NCI-H2196 (cell line): ENCODE results near the gene PRKAG1.

Experiments
- DNase-seq: peaks from one replicate; lab custom pipeline; 2025; ENCODE audit not compliant: unreplicated experiment; lab: John Stamatoyannopoulos, UW

Gene PRKAG1

GRCh38 chr12:49032679-49033447, 14.3 kb upstream of the PRKAG1 start:
- no peak for DNase-seq

- no peak for DNase-seq
Measured at GRCh38 chr12:49032276-49032675, 13.7 kb upstream of the PRKAG1 start.

GRCh38 chr12:49031573-49032161, 13.1 kb upstream of the PRKAG1 start:
- no peak for DNase-seq

- DNase-seq = no peak
Measured at GRCh38 chr12:49030714-49031572, 12.4 kb upstream of the PRKAG1 start.

- no peak for DNase-seq
Measured at GRCh38 chr12:49030119-49030518, 11.5 kb upstream of the PRKAG1 start.

GRCh38 chr12:49028666-49029275, 10.2 kb upstream of the PRKAG1 start:
- DNase-seq = no peak

GRCh38 chr12:49027846-49028555, 9.4 kb upstream of the PRKAG1 start:
- no peak for DNase-seq

GRCh38 chr12:49026678-49027480, 8.3 kb upstream of the PRKAG1 start:
- no peak for DNase-seq

GRCh38 chr12:49026101-49026500, 7.5 kb upstream of the PRKAG1 start:
- DNase-seq = no peak

- DNase-seq = no peak
Measured at GRCh38 chr12:49025463-49025862, 6.9 kb upstream of the PRKAG1 start.

GRCh38 chr12:49024543-49024942, 6.0 kb upstream of the PRKAG1 start:
- no peak for DNase-seq

- DNase-seq = no peak
Measured at GRCh38 chr12:49023812-49024211, 5.2 kb upstream of the PRKAG1 start.

- DNase-seq = no peak
Measured at GRCh38 chr12:49022558-49023178, 4.1 kb upstream of the PRKAG1 start.

- DNase-seq = no peak
Measured at GRCh38 chr12:49021292-49021915, 2.8 kb upstream of the PRKAG1 start.

GRCh38 chr12:49020441-49020840, 1.9 kb upstream of the PRKAG1 start:
- no peak for DNase-seq

- no peak for DNase-seq
Measured at GRCh38 chr12:49019443-49020324, 1.1 kb upstream of the PRKAG1 start.

GRCh38 chr12:49019120-49019430, 499 bp upstream of the PRKAG1 start:
- no peak for DNase-seq

- no peak for DNase-seq
Measured at GRCh38 chr12:49017891-49018260, 700 bp downstream of the PRKAG1 start.
